IMR-90 (cell line): ENCODE results near the gene PRR4. TPM values are rescaled to one million over a fixed set of nuclear protein-coding genes. Genes with fewer than 3 reads are reported as not detected.

Experiments
- ATAC-seq: fragments of 200-7000 bp; cut with Tn5 transposase; 2 replicates; pipeline ENCODE4 v1.9.1; 2020; ENCODE audit warnings: low read depth, mild to moderate bottlenecking, moderate library complexity
- BruUV-seq: library from RNA; stranded (reverse); fragments of 400-500 nt; replicated peaks from 2 replicates; lab custom pipeline; 2021; lab: Mats Ljungman, UMichigan
- CTCF ChIA-PET: fragments of 300-600 bp; formaldehyde crosslinking; extraction: SDS; loops from one replicate; lab custom pipeline; 2021; ENCODE audit warnings: antibody characterized with exemption; lab: Yijun Ruan, JAX
- POLR2A ChIA-PET: fragments of 300-600 bp; sonication (Branson Sonifier 250); formaldehyde crosslinking; loops from one replicate; lab custom pipeline; 2022; ENCODE audit warnings: antibody characterized with exemption; ENCODE audit not compliant: unreplicated experiment; lab: Charles Lee
- DNase-seq: peaks from one replicate; pipeline ENCODE4 v3.0.0; 2013
- H2AFZ ChIP-seq: replicated peaks from 2 replicates; pipeline ENCODE3; 2013; ENCODE audit warnings: low read length, mild to moderate bottlenecking; ENCODE audit not compliant: poor library complexity
- H2AK5ac ChIP-seq: 2 replicates; pipeline ENCODE4 v1.6.1; 2013; ENCODE audit warnings: low read depth, low read length, inconsistent platforms
- H2AK9ac ChIP-seq: replicated peaks from 2 replicates; pipeline ENCODE3; 2013; ENCODE audit warnings: mild to moderate bottlenecking, low read depth, low read length, moderate library complexity; ENCODE audit not compliant: poor library complexity
- H2BK120ac ChIP-seq: 2 replicates; pipeline ENCODE4 v1.6.1; 2013; ENCODE audit warnings: low read depth, low read length, inconsistent platforms
- H2BK15ac ChIP-seq: 3 replicates; pipeline ENCODE4 v1.6.1; 2013; ENCODE audit warnings: low read depth, low read length, inconsistent platforms
- H2BK20ac ChIP-seq: 2 replicates; pipeline ENCODE4 v1.6.1; 2013; ENCODE audit warnings: low read depth, mild to moderate bottlenecking, inconsistent platforms, low read length, moderate library complexity
- H2BK5ac ChIP-seq: 2 replicates; pipeline ENCODE4 v1.6.1; 2013; ENCODE audit warnings: mild to moderate bottlenecking, low read depth, low read length, inconsistent platforms; ENCODE audit not compliant: poor library complexity, severe bottlenecking
- H3K14ac ChIP-seq: replicated peaks from 2 replicates; pipeline ENCODE4 v1.6.1; 2013; ENCODE audit warnings: low read depth, low read length, inconsistent platforms
- H3K18ac ChIP-seq: 2 replicates; pipeline ENCODE4 v1.6.1; 2013; ENCODE audit warnings: low read depth, low read length, control low read depth
- H3K23ac ChIP-seq: 2 replicates; pipeline ENCODE4 v1.6.1; 2013; ENCODE audit warnings: low read depth, low read length, inconsistent platforms
- H3K27ac ChIP-seq: 2 replicates; pipeline ENCODE4 v1.5.1; 2013; ENCODE audit warnings: mild to moderate bottlenecking, control low read depth, low read length; ENCODE audit not compliant: insufficient read depth
- H3K27me3 ChIP-seq: 2 replicates; pipeline ENCODE4 v1.6.1; 2013; ENCODE audit warnings: low read length; ENCODE audit not compliant: control insufficient read depth, insufficient read depth
- H3K36me3 ChIP-seq: 2 replicates; pipeline ENCODE4 v1.6.1; 2013; ENCODE audit warnings: low read length, mixed read lengths; ENCODE audit not compliant: control insufficient read depth, insufficient read depth
- H3K4ac ChIP-seq: 2 replicates; pipeline ENCODE4 v1.6.1; 2013; ENCODE audit warnings: low read depth, low read length, inconsistent platforms
- H3K4me1 ChIP-seq: 2 replicates; pipeline ENCODE4 v1.6.1; 2013; ENCODE audit warnings: low read length, mixed read lengths; ENCODE audit not compliant: control insufficient read depth, insufficient read depth
- H3K4me2 ChIP-seq: 2 replicates; pipeline ENCODE4 v1.6.1; 2013; ENCODE audit warnings: low read depth, mild to moderate bottlenecking, control low read depth, low read length, moderate library complexity
- H3K4me3 ChIP-seq: 2 replicates; pipeline ENCODE4 v1.5.1; 2013; ENCODE audit warnings: low read depth, mild to moderate bottlenecking, control low read depth, low read length, moderate library complexity; ENCODE audit not compliant: insufficient read depth
- H3K56ac ChIP-seq: 2 replicates; pipeline ENCODE4 v1.6.1; 2013; ENCODE audit warnings: low read length, inconsistent platforms; ENCODE audit not compliant: insufficient read depth; ENCODE audit errors: extremely low read depth
- H3K79me1 ChIP-seq, 2 experiments: 2 replicates each; pipeline ENCODE4 v1.6.1; 2013; ENCODE audit warnings: low read length in 2 of 2, inconsistent platforms in 1 of 2, low read depth in 1 of 2
- H3K9ac ChIP-seq: 2 replicates; pipeline ENCODE4 v1.6.1; 2013; ENCODE audit warnings: low read depth, low read length, control low read depth
- H3K9me1 ChIP-seq: 2 replicates; pipeline ENCODE4 v1.6.1; 2013; ENCODE audit warnings: low read length, inconsistent platforms; ENCODE audit not compliant: insufficient read depth
- H3K9me3 ChIP-seq: 2 replicates; pipeline ENCODE4 v1.6.1; 2013; ENCODE audit warnings: low read length; ENCODE audit not compliant: control insufficient read depth, insufficient read depth
- H4K20me1 ChIP-seq: 2 replicates; pipeline ENCODE4 v1.6.1; 2013; ENCODE audit warnings: low read length, inconsistent platforms; ENCODE audit not compliant: insufficient read depth
- H4K5ac ChIP-seq: 2 replicates; pipeline ENCODE4 v1.6.1; 2013; ENCODE audit warnings: mild to moderate bottlenecking, low read depth, low read length, control low read depth
- H4K8ac ChIP-seq, 2 experiments: 2 replicates each; pipeline ENCODE4 v1.6.1; 2013; ENCODE audit warnings: low read depth in 2 of 2, low read length in 2 of 2, control low read depth in 1 of 2, inconsistent platforms in 1 of 2
- H4K91ac ChIP-seq: 2 replicates; pipeline ENCODE4 v1.6.1; 2013; ENCODE audit warnings: low read depth, low read length, inconsistent platforms; ENCODE audit not compliant: insufficient read depth
- BHLHE40 ChIP-seq: fragments of 150-350 bp; IDR thresholded peaks from 2 replicates; pipeline ENCODE4 v1.6.1; 2016; ENCODE audit warnings: mild to moderate bottlenecking, low read depth, low read length
- CEBPB ChIP-seq: IDR thresholded peaks from 2 replicates; pipeline ENCODE4 v1.6.1; 2012; ENCODE audit warnings: low read depth, low read length, improper control_type of control experiment
- CHD1 ChIP-seq: IDR thresholded peaks from 2 replicates; pipeline ENCODE4 v1.6.1; 2012; ENCODE audit warnings: low read depth, low read length, improper control_type of control experiment
- FOS ChIP-seq: fragments of 150-350 bp; IDR thresholded peaks from 2 replicates; pipeline ENCODE4 v1.6.1; 2016; ENCODE audit warnings: low read depth, low read length
- MAFK ChIP-seq: IDR thresholded peaks from 2 replicates; pipeline ENCODE4 v1.6.1; 2012; ENCODE audit warnings: low read depth, low read length, improper control_type of control experiment
- MXI1 ChIP-seq: IDR thresholded peaks from 2 replicates; pipeline ENCODE4 v1.6.1; 2012; ENCODE audit warnings: low read depth, mild to moderate bottlenecking, low read length, moderate library complexity, borderline replicate concordance
- NFE2L2 ChIP-seq: fragments of 150-350 bp; IDR thresholded peaks from 2 replicates; pipeline ENCODE4 v1.6.1; 2016; ENCODE audit warnings: low read depth, mild to moderate bottlenecking, low read length
- POLR2A ChIP-seq: IDR thresholded peaks from 2 replicates; pipeline ENCODE4 v1.6.1; 2012; ENCODE audit warnings: mild to moderate bottlenecking, low read depth, low read length
- RAD21 ChIP-seq: IDR thresholded peaks from 2 replicates; pipeline ENCODE4 v1.6.1; 2012; ENCODE audit warnings: low read length, improper control_type of control experiment
- RCOR1 ChIP-seq: IDR thresholded peaks from 2 replicates; pipeline ENCODE4 v1.6.1; 2012; ENCODE audit warnings: mild to moderate bottlenecking, low read length, improper control_type of control experiment; ENCODE audit not compliant: insufficient replicate concordance
- SMC3 ChIP-seq: fragments of 150-350 bp; IDR thresholded peaks from 2 replicates; pipeline ENCODE4 v1.6.1; 2016; ENCODE audit warnings: low read depth, mild to moderate bottlenecking, antibody characterized with exemption, low read length, moderate library complexity
- USF2 ChIP-seq: fragments of 150-350 bp; IDR thresholded peaks from 2 replicates; pipeline ENCODE4 v1.6.1; 2017; ENCODE audit warnings: mild to moderate bottlenecking, antibody characterized with exemption, low read length, low read depth
- dilution Hi-C: fragments of 300-500 bp; cut with HindIII; formaldehyde crosslinking; loops from one replicate; pipeline ENCODE4 v1.14.3; 2018; ENCODE audit warnings: low sequenced_read_pairs; ENCODE audit not compliant: unreplicated experiment
- in situ Hi-C: fragments of 300-500 bp; cut with MboI; formaldehyde crosslinking; loops from 3 replicates; pipeline ENCODE4 v1.14.3; 2019; ENCODE audit warnings: low sequenced_read_pairs, inconsistent platforms, mixed read lengths
- intact Hi-C: fragments of 100-400 bp; cut with micrococcal nuclease; formaldehyde crosslinking; loops from 2 replicates; pipeline ENCODE4 v1.10.0; 2022
- polyA plus RNA-seq, 3 experiments: library from polyadenylated mRNA; depleted of rRNA; stranded (reverse); fragments of >200 nt; gene quantifications; 2 replicates each; pipeline ENCODE4 v1.2.3, GENCODE V29; 2012; ENCODE audit warnings: low replicate concordance in 1 of 3
- total RNA-seq: library from RNA; depleted of rRNA; stranded (reverse); fragments of >200 nt; gene quantifications from 2 replicates; pipeline ENCODE4 v1.2.3, GENCODE V29; 2012
- TF ChIP-seq, protein P1 (sequence below): fragments of 150-350 bp; IDR thresholded peaks from 2 replicates; pipeline ENCODE4 v1.6.1; 2016; ENCODE audit warnings: low read depth, mild to moderate bottlenecking, low read length, moderate library complexity, borderline replicate concordance
- TF ChIP-seq, protein P2 (sequence below): conservative IDR thresholded peaks from 2 replicates; pipeline ENCODE4 v1.5.1; 2012; ENCODE audit warnings: mild to moderate bottlenecking, low read depth, low read length, improper control_type of control experiment

The PRR4 gene
- total and polyA plus RNA-seq, 2 of the 4 experiments (the other 2 are of a cell fraction), result 0.72 to 1.9 TPM

- TF ChIP-seq FOS (no peak), CHD1 (no peak)
These were observed 42.7 kb upstream of the PRR4 start (continued) for GRCh38 chr12:10891937-10892336.

DNA sequence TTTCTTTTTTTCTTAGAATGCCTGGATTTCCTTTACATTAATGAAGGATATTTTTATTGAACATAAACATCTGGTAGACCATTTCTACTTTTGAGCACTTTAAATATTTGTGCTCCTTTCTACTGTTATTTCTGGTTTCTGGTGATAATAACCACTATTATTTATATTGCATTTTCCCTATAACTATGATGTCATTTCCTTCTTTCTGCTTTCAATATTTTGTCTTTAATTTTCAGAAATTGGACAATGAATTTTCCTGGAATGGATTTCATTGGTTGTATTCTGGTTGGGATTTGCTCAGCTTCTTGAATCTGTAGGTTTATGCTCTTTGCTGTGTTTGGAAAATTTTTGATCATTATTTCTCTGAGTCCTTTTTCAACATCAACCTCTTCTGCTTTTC lies 40.0 kb upstream of the PRR4 start:
- Histone ChIP-seq H3K9ac (no peak overlapping the region), H4K5ac (no peak overlapping the region), H2BK120ac (no peak overlapping the region), H4K91ac (no peak overlapping the region), H3K4ac (no peak overlapping the region), H4K8ac (no peak overlapping the region), H3K27me3 (no peaks in the 10 kb centered on the region), H3K56ac (no peak overlapping the region), H2BK20ac (no peak overlapping the region), H3K36me3 (no peaks in the 10 kb centered on the region), H4K20me1 (no peaks in the 10 kb centered on the region), H3K4me3 (no peak overlapping the region), H2BK5ac (no peak overlapping the region), H3K23ac (no peak overlapping the region), H2BK15ac (no peak overlapping the region), H2AK9ac (no peak overlapping the region), H2AFZ (no peak overlapping the region), H3K27ac (no peak overlapping the region), H3K4me1 (no peaks in the 10 kb centered on the region), H3K9me1 (peaks cover 3% of the 10 kb centered on the region; the same call in 1 of the 2 replicates), H3K79me1 (no peaks in the 10 kb centered on the region), H2AK5ac (no peak overlapping the region), H3K4me2 (no peak overlapping the region), H3K14ac (no peak overlapping the region), H3K9me3 (no peaks in the 10 kb centered on the region), H3K18ac (no peak overlapping the region)
- no peak for TF ChIP-seq RAD21
- no peak for TF ChIP-seq RCOR1
- no peak for TF ChIP-seq NFE2L2
- TF ChIP-seq, protein P1, sequence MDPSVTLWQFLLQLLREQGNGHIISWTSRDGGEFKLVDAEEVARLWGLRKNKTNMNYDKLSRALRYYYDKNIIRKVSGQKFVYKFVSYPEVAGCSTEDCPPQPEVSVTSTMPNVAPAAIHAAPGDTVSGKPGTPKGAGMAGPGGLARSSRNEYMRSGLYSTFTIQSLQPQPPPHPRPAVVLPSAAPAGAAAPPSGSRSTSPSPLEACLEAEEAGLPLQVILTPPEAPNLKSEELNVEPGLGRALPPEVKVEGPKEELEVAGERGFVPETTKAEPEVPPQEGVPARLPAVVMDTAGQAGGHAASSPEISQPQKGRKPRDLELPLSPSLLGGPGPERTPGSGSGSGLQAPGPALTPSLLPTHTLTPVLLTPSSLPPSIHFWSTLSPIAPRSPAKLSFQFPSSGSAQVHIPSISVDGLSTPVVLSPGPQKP, result no peak
- TF ChIP-seq CHD1, result no peak
- TF ChIP-seq MAFK, result no peak
- no peak for TF ChIP-seq BHLHE40
- no peak for TF ChIP-seq POLR2A
- TF ChIP-seq SMC3, result no peak
- no peak for TF ChIP-seq CEBPB
- TF ChIP-seq MXI1, result no peak
- no peak for TF ChIP-seq USF2
- TF ChIP-seq, protein P2, sequence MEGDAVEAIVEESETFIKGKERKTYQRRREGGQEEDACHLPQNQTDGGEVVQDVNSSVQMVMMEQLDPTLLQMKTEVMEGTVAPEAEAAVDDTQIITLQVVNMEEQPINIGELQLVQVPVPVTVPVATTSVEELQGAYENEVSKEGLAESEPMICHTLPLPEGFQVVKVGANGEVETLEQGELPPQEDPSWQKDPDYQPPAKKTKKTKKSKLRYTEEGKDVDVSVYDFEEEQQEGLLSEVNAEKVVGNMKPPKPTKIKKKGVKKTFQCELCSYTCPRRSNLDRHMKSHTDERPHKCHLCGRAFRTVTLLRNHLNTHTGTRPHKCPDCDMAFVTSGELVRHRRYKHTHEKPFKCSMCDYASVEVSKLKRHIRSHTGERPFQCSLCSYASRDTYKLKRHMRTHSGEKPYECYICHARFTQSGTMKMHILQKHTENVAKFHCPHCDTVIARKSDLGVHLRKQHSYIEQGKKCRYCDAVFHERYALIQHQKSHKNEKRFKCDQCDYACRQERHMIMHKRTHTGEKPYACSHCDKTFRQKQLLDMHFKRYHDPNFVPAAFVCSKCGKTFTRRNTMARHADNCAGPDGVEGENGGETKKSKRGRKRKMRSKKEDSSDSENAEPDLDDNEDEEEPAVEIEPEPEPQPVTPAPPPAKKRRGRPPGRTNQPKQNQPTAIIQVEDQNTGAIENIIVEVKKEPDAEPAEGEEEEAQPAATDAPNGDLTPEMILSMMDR, result no peak
- no peak for TF ChIP-seq FOS
- dilution Hi-C loops, result no loop called here
- ATAC-seq (no peak), DNase-seq (no peak)
- intact Hi-C loops, result no loop called here
- BruUV-seq, result no TSS peak
- ChIA-PET POLR2A (no interaction called here), CTCF (no interaction called here)
- in situ Hi-C loops, result no loop called here
